ENCODE measurements around the gene MGST1.

DNA sequence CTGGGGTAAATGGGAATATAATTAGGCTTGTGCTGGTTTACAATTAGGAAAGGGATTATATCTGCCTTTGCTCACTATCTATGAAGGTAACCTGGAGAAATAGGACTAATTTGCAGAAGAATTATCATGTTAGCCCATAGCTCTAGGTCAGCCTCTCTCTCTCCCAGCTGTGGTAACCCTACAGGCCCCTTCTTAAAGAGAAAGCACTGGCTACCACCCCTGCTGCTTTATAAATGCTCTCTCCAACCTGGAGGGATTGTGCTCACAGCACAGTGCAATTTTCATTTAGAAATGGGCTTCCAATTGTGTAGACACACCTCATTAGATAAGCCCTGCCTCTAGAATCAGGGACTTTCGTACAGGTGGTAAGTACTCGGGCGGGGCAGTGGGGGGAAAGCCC lies 22.7 kb upstream of the MGST1 start:
- TF ChIP-seq CTCF (IDR thresholded peaks at IDR 0.05) (no peak), POLR2AphosphoS5 (IDR thresholded peaks at IDR 0.05) (no peak), EP300 (IDR thresholded peaks at IDR 0.05) (no peak), POLR2A (IDR thresholded peaks at IDR 0.05; ENCODE audit: low read depth) (no peak)
